Ramos (cell line): ENCODE measurements around the gene SPATA32.

Experiments used
- in situ Hi-C: fragments of 300-500 bp; cut with MboI; formaldehyde crosslinking; loops from one replicate; pipeline ENCODE4 v1.14.3; 2022; ENCODE audit warnings: low sequenced_read_pairs; ENCODE audit not compliant: unreplicated experiment

SPATA32 gene

DNA sequence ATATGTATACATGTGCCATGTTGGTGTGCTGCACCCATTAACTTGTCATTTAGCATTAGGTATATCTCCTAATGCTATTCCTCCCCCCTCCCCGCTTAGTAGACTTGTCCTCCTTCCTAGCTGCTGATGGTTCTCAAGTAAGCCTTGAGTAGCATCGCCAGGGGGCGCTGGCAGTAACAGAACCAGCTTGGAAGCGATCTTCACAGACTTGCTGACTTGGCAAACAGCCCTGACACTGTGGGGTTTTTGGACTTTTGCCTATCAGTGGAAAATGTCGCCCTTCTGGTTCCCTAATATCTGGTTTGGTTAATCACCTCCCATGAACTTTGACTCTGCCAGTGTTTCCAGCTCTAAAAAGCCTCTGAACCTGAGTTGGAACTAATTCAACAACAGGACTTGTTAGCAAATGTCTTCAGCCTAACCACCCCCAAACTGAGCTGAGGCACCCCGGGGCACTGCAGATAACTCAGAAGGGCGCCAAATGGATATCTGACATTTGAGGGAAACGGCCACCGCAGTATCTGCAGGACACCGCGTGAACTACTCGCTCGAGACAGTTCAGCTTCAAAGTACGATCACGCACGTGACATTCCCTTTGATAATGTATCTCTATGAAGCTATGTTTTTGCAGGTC is 15.4 kb upstream of the SPATA32 start:
- in situ Hi-C loops = no loop called here

GRCh38 chr17:45276031-45276430 is 14.1 kb upstream of the SPATA32 start:
- in situ Hi-C loops = no loop called here

GRCh38 chr17:45274033-45274432 is 12.1 kb upstream of the SPATA32 start:
- in situ Hi-C loops = no loop called here

DNA sequence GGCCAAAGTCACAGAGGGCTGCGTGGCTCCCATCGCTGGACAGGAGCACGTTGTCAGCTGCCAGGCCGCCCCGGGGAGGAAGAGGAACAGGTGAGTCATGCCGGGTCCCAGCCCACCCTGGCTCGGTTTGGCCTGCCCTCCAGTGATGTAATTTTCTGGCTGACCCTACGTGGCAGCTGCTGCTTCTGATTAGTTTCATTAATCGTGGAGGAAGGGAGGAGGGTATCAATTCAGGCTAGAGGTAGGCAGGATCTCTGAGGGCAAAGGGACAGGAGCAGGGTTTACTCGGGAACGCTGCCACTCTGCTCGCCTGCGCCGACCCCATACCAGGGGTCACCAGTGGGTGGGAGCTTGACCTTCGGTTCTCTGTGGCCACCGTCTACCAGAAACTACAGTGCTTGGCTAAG is 11.7 kb upstream of the SPATA32 start:
- in situ Hi-C loops = no loop called here

- in situ Hi-C loops = no loop called here
Measured at GRCh38 chr17:45271603-45272002, 9.7 kb upstream of the SPATA32 start.

DNA sequence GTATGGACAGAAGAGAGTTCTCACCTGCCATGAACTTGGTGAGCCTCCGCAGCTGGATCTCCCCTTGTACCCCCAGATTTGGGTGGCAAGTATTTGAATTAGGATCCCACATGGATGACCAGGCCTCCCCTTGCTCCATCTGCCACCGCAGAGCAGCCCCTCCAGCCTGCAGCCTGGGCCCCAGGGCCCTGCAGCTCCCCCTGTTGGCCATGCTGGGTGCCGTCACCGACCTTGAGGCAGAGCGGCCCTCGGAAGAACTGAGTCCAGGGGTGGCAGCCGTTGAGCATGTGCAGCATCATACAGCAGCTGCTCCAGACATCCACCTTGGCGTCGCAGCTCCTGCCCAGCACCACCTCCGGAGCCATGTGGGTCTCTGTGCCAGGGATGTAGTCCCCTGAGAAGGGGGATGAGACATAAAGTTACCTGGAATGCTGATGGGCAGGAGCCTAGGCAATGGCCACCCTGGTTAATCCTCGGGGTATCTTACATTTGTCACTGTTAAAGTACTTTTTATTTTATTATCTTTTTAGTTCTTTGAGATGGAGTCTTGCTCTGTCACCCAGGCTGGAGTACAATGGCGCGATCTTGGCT is 9.0 kb upstream of the SPATA32 start:
- in situ Hi-C loops = no loop called here

DNA sequence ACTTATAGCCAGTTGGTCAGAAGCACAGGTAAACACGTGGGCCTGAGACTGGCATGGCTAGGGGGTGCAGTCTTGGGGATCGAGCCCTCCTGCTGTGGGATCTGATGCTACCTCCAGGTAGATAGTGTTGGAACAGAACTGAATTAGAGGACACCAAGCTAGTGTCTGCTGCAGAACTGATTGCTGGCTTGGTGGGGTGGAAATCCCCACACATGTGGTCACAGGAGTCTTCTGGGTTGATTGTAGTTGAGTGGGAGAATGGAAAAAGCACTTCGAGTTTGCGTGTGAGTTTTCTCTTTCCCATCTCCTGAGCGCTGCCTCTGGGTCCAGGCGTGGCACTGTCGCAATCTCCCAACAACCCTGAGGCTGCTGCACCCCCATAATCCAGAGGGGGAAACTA is 8.0 kb upstream of the SPATA32 start:
- in situ Hi-C loops = no loop called here

DNA sequence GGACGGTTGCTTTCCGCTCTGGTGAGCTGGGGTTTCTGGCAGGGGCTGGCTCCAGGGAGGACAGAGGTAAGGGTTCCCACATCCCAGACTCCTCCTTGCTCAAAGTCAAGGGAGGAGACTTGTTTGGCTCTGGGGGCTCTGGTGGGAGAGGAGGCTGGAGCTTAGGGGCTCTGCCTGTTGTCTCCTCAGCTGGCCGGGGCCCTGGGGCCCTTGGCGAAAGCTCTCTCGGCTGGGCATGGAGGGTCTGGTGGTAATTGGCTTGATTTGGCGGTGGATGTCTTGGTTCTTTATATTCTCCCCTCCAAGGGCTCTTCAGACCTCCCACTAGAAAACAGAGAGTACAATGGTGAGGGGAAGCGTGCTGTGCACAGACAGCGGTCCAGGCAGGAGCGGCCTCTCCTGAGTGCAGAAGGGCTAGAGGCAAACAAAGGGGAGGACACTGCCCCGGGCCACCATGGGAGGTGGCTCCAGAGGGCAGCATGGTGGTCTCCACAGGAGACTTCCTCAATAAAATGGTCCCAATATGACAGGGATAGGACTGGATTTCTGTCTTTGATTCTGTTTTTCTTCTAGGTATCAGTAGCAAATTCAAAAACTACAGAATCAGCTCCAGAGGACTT is 5.7 kb upstream of the SPATA32 start:
- in situ Hi-C loops = no loop called here

DNA sequence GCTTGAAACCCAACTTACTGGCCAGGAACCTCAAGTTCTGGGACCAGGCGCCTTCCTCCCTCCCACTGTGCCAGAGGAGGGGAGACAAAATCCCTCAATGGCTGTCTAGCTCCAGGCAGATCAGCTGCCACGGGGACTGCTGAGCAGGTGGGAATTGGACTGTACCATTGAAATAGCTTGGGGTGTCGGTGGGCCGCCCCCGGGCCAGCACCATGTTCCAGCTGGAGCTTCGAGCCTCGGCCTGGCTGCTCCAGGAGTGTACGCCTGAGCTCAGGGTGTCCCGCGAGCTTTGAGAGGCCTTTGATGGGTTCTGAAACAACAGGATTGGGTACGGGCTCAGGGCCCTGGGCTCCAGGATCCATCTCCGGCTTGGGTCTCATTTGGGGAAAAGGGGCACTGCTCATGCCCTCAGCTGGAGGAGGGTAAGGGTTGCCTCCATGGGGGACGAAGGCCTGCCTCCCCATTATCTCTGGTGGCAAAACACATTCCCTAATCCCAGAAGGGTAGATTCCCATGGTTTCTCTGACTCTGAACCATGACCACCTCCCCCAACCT is 4.6 kb upstream of the SPATA32 start:
- in situ Hi-C loops = no loop called here

DNA sequence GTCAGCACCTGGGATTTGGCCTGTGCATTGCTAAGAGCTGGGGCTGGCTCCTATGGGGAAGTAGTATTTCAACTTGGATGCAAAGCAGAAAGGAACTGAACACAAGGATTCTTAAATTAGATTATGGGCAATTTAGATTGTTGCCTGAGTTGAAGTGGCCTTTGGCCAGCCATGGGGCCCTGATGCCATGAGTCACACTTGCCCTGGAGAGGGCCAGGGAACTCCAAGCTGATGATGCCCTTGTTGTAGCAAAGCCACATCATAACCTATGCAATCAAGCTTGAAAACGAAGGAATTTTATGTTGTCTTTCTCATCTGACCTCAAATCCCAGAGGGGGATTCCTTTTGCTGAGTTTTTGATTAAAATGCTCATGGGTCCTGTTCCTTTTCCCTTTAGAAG is 3.9 kb upstream of the SPATA32 start:
- in situ Hi-C loops = no loop called here

DNA sequence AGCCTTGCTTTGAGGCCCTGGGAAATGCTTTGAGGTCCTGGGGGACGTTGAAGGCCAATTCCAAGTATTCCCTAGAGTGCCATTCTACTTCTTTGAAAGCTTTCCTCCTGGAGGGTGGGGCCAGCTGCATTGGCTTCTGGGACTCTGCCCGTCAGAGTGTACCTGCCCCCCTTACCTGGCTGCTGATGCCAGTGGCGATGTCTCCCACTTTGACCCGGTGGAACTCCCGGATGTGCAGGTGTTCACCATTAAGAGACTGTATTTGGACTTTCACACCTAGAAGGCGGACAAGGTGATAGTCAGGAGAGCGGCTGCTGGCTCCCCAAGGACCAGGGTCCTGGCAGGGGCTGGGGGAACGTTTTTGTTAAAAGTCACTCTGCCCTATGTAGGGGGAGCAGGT is 3.1 kb upstream of the SPATA32 start:
- in situ Hi-C loops = no loop called here

GRCh38 chr17:45264430-45264829 is 2.5 kb upstream of the SPATA32 start:
- in situ Hi-C loops = no loop called here

DNA sequence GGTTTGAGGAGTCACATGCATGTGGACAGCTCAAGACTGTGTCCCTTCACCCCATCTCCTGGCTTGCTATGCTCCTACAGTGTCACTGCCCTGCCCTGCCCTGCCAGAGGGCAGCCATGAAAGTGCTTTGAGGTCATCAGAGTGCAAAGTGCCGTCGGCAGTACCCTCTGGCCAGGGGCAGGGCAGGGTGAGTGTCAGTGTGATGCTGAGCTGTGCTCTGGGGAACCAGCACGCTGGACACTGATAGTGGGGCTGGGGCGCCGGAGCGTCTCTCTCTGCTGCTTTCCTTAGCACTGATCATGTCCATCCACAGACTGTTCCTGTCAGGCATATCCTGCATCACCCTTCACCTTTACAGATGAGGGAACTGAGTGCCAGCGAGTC is 1.6 kb upstream of the SPATA32 start:
- in situ Hi-C loops = no loop called here

DNA sequence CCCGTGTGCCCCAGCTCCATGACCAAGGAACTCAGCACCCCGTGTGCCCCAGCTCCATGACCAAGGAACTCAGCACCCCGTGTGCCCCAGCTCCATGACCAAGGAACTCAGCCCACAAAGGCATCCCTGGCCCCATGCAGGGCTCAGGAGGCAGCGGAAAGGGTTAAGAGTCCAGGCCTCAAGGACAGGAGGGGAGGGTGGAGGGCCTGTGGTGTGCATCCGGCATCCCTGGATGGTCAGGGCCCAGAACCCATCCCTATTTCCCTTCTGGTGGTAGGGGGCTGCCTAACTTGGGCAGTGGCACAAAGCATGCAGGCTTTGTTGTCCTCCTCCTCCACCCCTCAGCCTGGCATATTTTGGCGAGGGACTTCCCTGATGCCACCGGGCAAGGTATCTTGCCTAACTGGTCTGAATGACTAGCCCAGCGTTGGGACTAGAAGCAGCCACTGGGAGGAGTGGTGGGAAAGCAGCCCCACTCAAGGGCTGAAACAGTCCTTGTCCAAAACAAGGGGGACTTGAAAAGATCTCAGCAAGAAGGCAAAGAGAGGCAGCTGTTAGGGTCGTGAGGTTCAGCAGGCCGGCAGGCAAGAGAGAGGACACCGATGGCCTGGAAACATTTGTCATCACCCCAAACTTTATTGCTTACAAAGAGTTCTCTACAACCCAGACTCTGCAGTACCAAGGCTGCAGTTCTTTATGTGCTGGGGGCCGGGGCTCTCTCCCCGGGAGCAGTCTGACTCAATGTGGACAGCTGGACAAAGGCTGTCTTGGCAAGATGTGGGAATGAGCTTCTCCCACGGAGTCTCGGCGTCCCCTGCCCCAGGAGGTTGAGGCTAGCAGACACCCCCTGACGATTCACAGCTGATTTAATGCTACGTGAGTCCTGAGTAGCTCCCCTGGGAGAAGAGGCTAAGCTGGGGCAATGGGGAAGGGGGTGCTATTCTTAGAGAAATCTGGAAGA is 902 bp upstream of the SPATA32 start:
- in situ Hi-C loops = no loop called here

- in situ Hi-C loops = no loop called here
Measured at GRCh38 chr17:45260204-45260783, 1.6 kb downstream of the SPATA32 start.

GRCh38 chr17:45258981-45259380 is 2.9 kb downstream of the SPATA32 start:
- in situ Hi-C loops = no loop called here

DNA sequence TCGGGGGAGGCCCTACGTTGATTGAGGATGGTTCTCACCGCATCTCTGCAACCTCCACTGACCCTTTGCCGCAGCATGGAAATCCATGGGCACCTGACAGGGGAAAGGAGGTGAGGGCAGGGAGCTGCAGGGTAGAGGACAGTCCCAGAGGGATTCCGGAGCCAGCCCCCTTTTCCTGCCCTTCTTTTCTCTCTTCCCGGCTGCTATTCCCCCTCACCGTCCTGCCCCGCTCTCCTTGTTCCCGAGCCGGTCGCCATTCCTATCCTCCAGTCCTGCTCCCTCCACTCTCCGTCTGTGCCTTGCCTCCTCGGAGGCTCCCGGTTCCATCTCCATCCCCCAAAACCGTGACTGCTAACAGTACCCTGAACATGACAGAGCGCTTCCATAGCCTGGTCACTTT is 4.8 kb downstream of the SPATA32 start:
- in situ Hi-C loops = no loop called here

- in situ Hi-C loops = no loop called here
Measured at GRCh38 chr17:45256114-45256966, 5.6 kb downstream of the SPATA32 start.

DNA sequence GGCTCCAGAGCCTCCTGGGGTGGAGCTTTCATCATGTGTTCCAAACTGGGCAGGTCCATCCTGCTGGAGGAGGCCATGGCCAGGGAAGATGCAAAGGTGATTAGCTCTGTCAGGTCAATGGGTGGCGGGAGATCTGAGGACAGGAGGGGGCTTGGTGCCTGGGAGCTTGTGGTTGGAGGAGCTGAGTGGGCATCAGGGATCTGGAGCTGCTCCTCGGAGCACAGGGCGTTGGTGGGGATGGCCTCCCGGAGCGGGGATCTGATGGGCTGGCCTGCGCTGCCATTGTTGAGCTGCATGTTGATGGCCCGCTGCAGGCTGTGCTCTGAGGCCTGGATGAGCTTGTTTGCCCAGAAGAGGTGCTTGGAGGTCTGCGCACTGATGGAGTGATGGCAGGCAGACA is 6.5 kb downstream of the SPATA32 start:
- in situ Hi-C loops = no loop called here
